Measurements from ENCODE around the gene ABCA10.

DNA sequence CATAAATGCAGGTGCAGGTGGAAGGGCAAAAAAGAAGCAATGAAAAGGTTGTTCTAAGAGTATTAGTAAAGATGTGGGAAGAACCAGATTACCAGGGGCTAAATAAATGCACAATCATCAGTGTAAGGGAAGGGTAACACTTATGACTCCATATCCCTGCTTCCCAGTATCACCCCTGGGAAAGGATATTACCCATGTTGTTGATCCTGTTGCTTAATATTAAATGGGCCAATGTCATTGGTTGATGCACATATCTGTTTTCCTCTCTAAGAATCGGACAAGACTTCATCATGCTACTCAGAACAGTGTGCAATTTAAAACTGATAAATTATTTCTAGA lies 52.2 kb downstream of the ABCA10 start:
- TF ChIP-seq EZH2phosphoT487 (IDR thresholded peaks at IDR 0.05; ENCODE audit: insufficient read depth, low read depth) (no peak), EZH2 (IDR thresholded peaks at IDR 0.05; ENCODE audit: insufficient read depth, poor library complexity, severe bottlenecking) (no peak)

All from GM23248 (cell line).